Thymus (tissue), 11 donors: ENCODE measurements around the gene RBM48. TPM values are rescaled to one million over a fixed set of nuclear protein-coding genes. Genes with fewer than 3 reads are reported as not detected.
A peak's percentile ranks its signal among the peaks of the same experiment; 100 is the strongest.

Experiments used
- DNase-seq, 9 donors: peaks; one replicate each; pipeline ENCODE4 v3.0.0-alpha.2; 2013; ENCODE audit warnings: low spot score in 9 of 9, low read depth in 6 of 9, missing footprints in 1 of 9
- H3K27ac ChIP-seq, 2 donors: one replicate each; pipeline ENCODE4 v1.5.1; 2013; ENCODE audit warnings: control low read depth in 1 of 2, low read depth in 1 of 2, low read length in 1 of 2, mild to moderate bottlenecking in 1 of 2, moderate library complexity in 1 of 2
- H3K27me3 ChIP-seq, 2 donors: one replicate each; pipeline ENCODE4 v1.5.1; 2013; ENCODE audit warnings: low read length in 1 of 2; ENCODE audit not compliant: control insufficient read depth in 2 of 2, insufficient read depth in 1 of 2
- H3K36me3 ChIP-seq, 2 donors: one replicate each; pipeline ENCODE4 v1.5.1; 2013; ENCODE audit warnings: low read length in 1 of 2, mild to moderate bottlenecking in 1 of 2, moderate library complexity in 1 of 2; ENCODE audit not compliant: control insufficient read depth in 2 of 2, insufficient read depth in 2 of 2
- H3K4me1 ChIP-seq, 2 donors: one replicate each; pipeline ENCODE4 v1.5.1; 2013; ENCODE audit warnings: low read length in 2 of 2; ENCODE audit not compliant: control insufficient read depth in 2 of 2, insufficient read depth in 2 of 2
- H3K4me3 ChIP-seq, 2 donors: one replicate each; pipeline ENCODE4 v1.5.1; 2013; ENCODE audit warnings: low read length in 2 of 2, control low read depth in 1 of 2, mild to moderate bottlenecking in 1 of 2
- H3K9me3 ChIP-seq, 2 donors: one replicate each; pipeline ENCODE4 v1.5.1; 2013; ENCODE audit warnings: low read length in 1 of 2, mild to moderate bottlenecking in 1 of 2; ENCODE audit not compliant: control insufficient read depth in 2 of 2, insufficient read depth in 1 of 2
- WGBS: extraction: QIAGEN DNeasy Blood & Tissue Kit; methylation state at CpG from one replicate; pipeline ENCODE4 v1.1.7; 2013; 5-methylcytosine and 5-hydroxymethylcytosine counted together
- polyA plus RNA-seq: library from polyadenylated mRNA; stranded (reverse); fragments of 200-250 nt; gene quantifications from one replicate; pipeline ENCODE4 v1.2.3, GENCODE V29; 2013
- total RNA-seq: library from RNA; stranded (reverse); fragments of 120-200 nt; gene quantifications from one replicate; pipeline ENCODE4 v1.2.4, GENCODE V29; 2013
- donor health status: healthy.

The RBM48 gene
- total and polyA plus RNA-seq, 2 donors, result 9.7 to 10.0 TPM

DNA sequence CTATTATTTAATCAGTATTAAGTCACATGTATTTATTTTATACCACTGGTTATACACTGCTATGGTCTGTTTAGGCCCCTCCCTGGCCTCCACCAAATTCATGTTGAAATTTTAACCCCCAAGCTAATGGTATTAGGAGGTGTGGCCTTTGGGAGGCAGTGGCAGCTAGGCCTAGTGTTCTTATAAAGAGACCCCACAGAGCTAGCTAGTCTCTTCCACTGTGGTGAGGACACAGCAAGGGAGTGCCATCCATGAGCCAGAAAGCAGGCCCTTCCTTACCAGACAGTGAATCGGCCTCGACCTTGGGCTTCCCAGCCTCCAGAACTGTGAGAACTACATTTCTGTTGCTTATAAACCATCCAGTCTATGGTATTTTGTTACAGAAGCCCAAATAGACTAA, 28.7 kb downstream of the RBM48 start:
- DNase-seq, result no peak
- no peaks in the 10 kb centered on the region for H3K9me3 ChIP-seq
- no peak overlapping the region for H3K27ac ChIP-seq
- H3K36me3 ChIP-seq, result peaks cover 5 to 18% of the 10 kb centered on the region in 2 donors
- 96% methylated on average over 2 of the region's 2 CpGs for WGBS
- H3K4me1 ChIP-seq, result no peaks in the 10 kb centered on the region
- H3K27me3 ChIP-seq, result no peaks in the 10 kb centered on the region
- H3K4me3 ChIP-seq, result no peak overlapping the region

DNA sequence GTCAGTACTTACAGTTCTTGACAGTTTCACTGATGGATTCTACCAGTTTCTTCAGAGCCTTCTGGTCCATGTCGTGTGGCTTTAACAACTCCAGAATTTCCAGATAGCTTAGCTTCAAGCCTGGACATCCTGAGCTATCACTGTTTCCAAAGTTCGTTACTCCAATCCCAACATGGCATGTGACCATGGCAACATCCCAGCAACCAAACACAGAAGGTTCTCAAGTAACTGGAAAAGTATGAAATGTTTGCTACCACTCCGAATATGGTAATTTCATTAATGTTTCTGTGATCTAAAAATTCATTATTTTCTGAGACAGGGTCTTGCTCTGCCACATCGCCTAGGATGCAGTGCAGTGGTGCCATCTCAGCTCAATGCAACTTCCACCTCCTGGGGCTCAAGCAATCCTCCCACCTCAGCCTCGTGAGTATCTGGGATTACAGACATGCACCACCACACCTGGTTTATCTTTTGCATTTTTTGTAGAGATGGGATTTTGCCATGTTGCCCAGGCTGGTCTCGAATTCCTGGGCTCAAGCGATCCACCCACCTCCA, 29.3 kb downstream of the RBM48 start:
- H3K9me3 ChIP-seq, result no peaks in the 10 kb centered on the region
- H3K36me3 ChIP-seq, result peaks cover 5 to 21% of the 10 kb centered on the region in 2 donors
- no peaks in the 10 kb centered on the region for H3K4me1 ChIP-seq
- H3K27ac ChIP-seq, result no peak overlapping the region
- WGBS, result 98% methylated on average over 7 of the region's 7 CpGs
- H3K4me3 ChIP-seq, result no peak overlapping the region
- DNase-seq, result no peak
- H3K27me3 ChIP-seq, result no peaks in the 10 kb centered on the region

DNA sequence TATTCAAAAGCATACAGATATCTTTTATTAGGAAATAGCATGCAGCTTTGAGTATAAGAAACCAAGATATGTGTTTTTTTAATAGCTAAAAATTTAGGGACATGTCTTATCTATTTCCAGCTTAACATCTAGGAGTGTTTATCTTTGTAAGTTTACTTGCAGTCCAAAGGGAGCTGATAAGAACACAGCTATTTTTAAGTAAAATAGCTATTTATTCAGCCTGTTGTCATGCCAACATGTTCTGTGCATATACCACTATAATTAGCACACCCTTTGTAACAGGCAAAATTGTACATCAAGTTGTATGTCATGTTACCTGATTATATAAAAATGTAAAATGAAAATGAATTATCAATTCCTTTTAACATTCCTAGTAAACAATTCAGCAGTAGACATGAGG, 32.0 kb downstream of the RBM48 start:
- Histone ChIP-seq H3K4me1 (no peaks in the 10 kb centered on the region), H3K27ac (no peak overlapping the region), H3K27me3 (no peaks in the 10 kb centered on the region), H3K36me3 (peaks cover 5 to 42% of the 10 kb centered on the region in 2 donors), H3K4me3 (no peak overlapping the region), H3K9me3 (no peaks in the 10 kb centered on the region)
- no peak for DNase-seq

DNA sequence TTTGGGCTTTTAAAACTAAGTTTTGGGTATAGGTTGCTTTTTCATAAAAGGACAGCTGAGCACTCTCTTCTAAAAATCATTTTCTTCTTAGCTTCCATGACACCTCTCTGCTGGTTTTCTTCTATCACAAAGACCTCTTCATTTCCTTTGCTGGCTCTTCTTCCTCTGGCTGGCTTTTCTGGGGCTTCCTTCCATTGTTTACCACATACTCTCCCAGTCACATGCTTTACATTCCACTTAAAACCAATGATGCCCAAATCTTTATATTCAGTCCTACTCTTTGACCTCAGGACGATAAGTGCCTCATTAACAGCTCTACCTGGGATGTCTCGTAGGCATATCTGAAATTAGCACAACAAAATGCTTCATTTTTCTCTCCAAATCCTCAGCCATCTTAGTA, 34.8 kb downstream of the RBM48 start:
- Histone ChIP-seq H3K9me3 (no peaks in the 10 kb centered on the region), H3K36me3 (peaks cover 13 to 61% of the 10 kb centered on the region in 2 donors)
- WGBS, result 98% methylated on average over 2 of the region's 2 CpGs

DNA sequence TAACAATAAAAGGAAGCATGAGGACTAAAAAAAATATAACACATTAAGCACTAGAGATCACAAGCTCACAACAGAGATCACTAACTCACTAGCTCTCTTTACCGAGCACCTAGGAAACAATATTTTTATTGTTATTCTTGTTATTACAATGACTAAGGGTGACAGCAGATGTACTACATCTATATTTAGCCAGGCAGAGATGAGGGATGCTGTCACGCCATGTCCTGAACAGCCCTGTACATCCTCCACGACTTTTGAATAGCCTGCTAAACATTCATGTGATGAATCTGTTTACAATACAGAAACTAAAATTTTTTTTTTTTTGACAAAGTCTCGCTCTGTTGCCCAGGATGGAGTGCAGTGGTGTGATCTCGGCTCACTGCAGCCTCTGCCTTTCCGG, 38.9 kb downstream of the RBM48 start:
- Histone ChIP-seq H3K27me3 (no peaks in the 10 kb centered on the region), H3K9me3 (no peaks in the 10 kb centered on the region), H3K27ac (no peak overlapping the region), H3K36me3 (peaks cover 17 to 62% of the 10 kb centered on the region in 2 donors), H3K4me3 (no peak overlapping the region), H3K4me1 (no peaks in the 10 kb centered on the region)
- WGBS, result 98% methylated on average over 6 of the region's 6 CpGs
- no peak for DNase-seq

More for the DNA sequence above, 34.8 kb downstream of the RBM48 start:
- Histone ChIP-seq H3K27ac (no peak overlapping the region), H3K4me3 (no peak overlapping the region), H3K27me3 (no peaks in the 10 kb centered on the region), H3K4me1 (no peaks in the 10 kb centered on the region)
- DNase-seq, result no peak

DNA sequence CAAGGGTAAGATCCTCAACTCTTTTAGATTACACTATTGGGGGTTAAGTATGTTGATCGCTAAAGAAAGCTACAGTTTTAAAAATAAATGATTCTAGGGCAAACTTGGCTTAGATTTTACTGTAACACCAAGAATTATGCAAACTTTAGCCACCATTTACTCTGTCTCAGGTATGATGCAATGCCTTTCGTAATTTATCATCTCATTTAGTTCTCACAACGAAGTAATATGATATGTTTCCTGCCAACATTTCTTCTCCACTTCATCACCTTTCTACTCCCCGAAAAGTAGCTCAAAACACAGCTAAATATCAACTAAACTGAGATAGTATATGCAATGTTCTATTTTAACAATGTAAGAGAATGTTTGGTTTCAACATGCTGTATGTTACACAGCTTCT, 40.5 kb downstream of the RBM48 start:
- no peak for DNase-seq
- Histone ChIP-seq H3K9me3 (no peaks in the 10 kb centered on the region), H3K36me3 (peaks cover 17 to 55% of the 10 kb centered on the region in 2 donors)

DNA sequence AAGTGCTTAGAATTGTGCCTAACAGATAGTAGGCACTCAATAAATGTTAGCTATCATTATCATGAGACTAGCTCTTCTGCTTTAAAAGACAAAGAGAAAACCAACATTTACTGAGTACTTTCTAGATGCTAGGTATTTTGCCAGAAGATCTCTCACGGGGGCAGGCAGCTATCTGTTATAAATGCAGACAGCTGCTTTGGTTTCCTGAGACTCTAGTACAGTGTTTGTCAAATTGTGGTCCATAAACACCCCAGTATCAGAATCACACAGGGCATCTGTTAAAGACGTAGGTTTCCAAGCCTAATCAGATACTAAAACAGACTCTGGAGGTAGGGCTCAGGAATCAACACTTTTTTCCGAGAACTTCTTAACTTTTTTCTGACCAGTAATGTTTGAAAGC, 47.7 kb downstream of the RBM48 start:
- no peak overlapping the region for H3K27ac ChIP-seq
- H3K36me3 ChIP-seq, result peaks cover 26 to 62% of the 10 kb centered on the region in 2 donors
- no peaks in the 10 kb centered on the region for H3K27me3 ChIP-seq
- no peak overlapping the region for H3K4me3 ChIP-seq
- 98% methylated on average over 3 of the region's 3 CpGs for whole genome bisulfite sequencing
- no peaks in the 10 kb centered on the region for H3K4me1 ChIP-seq
- DNase-seq, result no peak
- no peaks in the 10 kb centered on the region for H3K9me3 ChIP-seq

More for the DNA sequence above, 40.5 kb downstream of the RBM48 start:
- Histone ChIP-seq H3K27ac (no peak overlapping the region), H3K4me3 (no peak overlapping the region), H3K4me1 (no peaks in the 10 kb centered on the region), H3K27me3 (no peaks in the 10 kb centered on the region)
- WGBS, result 97% methylated on average over 4 of the region's 4 CpGs

DNA sequence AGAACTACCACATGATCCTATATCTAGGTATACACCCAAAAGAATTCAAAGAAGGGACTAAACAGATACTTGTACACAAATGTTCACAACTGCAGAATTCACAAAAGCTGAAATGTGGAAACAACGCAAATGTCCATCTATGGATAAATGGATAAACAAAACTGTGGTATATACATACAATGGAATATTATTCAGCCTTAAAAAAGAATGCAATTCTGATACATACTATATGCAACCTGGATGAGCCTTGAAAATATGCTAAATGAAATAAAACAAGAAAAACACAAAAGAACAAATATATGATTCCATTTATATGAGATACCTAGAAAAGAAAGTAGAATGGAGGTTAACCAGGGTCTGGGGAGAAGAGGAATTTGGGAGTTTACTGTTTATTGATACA, 54.4 kb downstream of the RBM48 start:
- no peaks in the 10 kb centered on the region for H3K4me1 ChIP-seq
- WGBS, result 96% methylated on average over 1 of the region's 1 CpG

DNA sequence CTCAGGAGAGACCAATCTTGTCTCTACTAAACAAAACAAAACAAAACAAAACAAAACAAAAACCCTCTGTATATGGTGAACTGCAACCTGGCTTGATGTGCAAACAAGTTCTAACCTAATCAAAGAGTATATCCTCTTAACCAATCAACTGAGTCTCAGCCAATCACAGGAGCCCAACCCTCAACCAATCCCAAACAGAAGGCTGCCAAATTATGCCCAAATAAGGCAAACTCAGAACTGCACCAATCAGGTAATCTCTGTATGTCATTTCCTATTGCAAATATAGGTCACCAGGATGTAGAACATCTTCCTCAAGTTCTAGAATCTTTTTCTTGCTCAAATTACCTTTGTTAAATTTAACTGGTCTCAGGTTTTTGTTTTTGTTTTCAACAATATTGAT, 56.4 kb downstream of the RBM48 start:
- DNase-seq, result peak in 1 of 9 donors; percentile 34
- Histone ChIP-seq H3K27ac (no peak overlapping the region), H3K9me3 (no peaks in the 10 kb centered on the region), H3K36me3 (peaks cover 8 to 10% of the 10 kb centered on the region in 2 donors), H3K27me3 (no peaks in the 10 kb centered on the region), H3K4me3 (no peak overlapping the region), H3K4me1 (peaks cover 9 to 10% of the 10 kb centered on the region in 2 donors)

More for the DNA sequence above, 54.4 kb downstream of the RBM48 start:
- DNase-seq, result no peak
- Histone ChIP-seq H3K36me3 (peaks cover 19 to 29% of the 10 kb centered on the region in 2 donors), H3K27ac (no peak overlapping the region), H3K27me3 (no peaks in the 10 kb centered on the region), H3K4me3 (no peak overlapping the region), H3K9me3 (no peaks in the 10 kb centered on the region)

DNA sequence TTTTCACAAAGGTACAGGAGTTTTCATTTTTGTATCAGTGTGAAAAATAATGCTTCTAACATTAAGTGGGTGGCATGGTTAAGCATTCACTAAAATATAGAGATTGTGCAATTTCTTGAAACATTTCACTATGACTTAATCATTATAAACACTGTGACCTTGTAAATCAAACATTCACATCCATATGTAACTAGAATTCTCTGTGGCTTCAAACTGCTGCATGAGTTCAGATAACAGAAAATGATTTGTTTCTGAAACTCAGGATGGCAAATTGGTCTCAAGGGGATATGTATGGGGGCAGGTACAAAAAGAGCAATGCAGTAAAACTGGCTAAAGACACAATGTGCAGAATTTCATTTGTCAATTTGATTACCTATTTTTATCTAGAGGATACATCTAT, 57.8 kb downstream of the RBM48 start:
- Histone ChIP-seq H3K4me1 (peaks cover 9 to 15% of the 10 kb centered on the region in 2 donors), H3K27ac (no peak overlapping the region), H3K9me3 (no peaks in the 10 kb centered on the region), H3K36me3 (no peaks in the 10 kb centered on the region), H3K27me3 (peaks cover 0 to 5% of the 10 kb centered on the region in 2 donors), H3K4me3 (no peak overlapping the region)
- no peak for DNase-seq
